B cell (primary cell): ENCODE measurements around the gene TCF3. TPM values are rescaled to one million over a fixed set of nuclear protein-coding genes. Genes with fewer than 3 reads are reported as not detected.
"Not testable (repeated sequence)": the region's sequence is repeated elsewhere in the genome, so short reads cannot be mapped to it uniquely, and the experiment has no call there.

Experiments
- ATAC-seq: fragments of 200-7000 bp; cut with Tn5 transposase; one replicate; pipeline ENCODE4 v1.10.0; 2021; ENCODE audit warnings: low read depth, mild to moderate bottlenecking, moderate number of reproducible peaks, moderate library complexity
- CTCF ChIA-PET: fragments of 350-600 bp; sonication (Branson Sonifier 250); formaldehyde crosslinking; loops from one replicate; lab custom pipeline; 2021; ENCODE audit warnings: antibody characterized with exemption, inconsistent platforms; lab: Charles Lee
- POLR2A ChIA-PET: fragments of 350-600 bp; sonication (Branson Sonifier 250); formaldehyde crosslinking; loops from one replicate; lab custom pipeline; 2021; ENCODE audit warnings: antibody characterized with exemption; lab: Charles Lee
- DNase-seq: peaks from one replicate; pipeline ENCODE4 v3.0.0; 2013
- H2AFZ ChIP-seq: 2 replicates; pipeline ENCODE4 v1.6.1; 2012; ENCODE audit warnings: mild to moderate bottlenecking, low read depth, low read length; ENCODE audit not compliant: insufficient read depth, poor library complexity, severe bottlenecking
- H3K27ac ChIP-seq, 2 donors: 1 replicate in 1 of 2; 2 replicates in 1 of 2; pipeline ENCODE4 v1.5.1; 2012 to 2013; ENCODE audit warnings: low read length in 2 of 2, mild to moderate bottlenecking in 2 of 2, moderate library complexity in 1 of 2
- H3K27me3 ChIP-seq, 4 experiments: fragments of 200-600 bp in 1 of 4; sonication (generic) in 1 of 4; replicated peaks in 1 of 4; 1 replicate in 2 of 4; 2 replicates in 2 of 4; pipeline versions ENCODE4 v1.6.1 to v1.7.0; 2013 to 2016; ENCODE audit warnings: low read length in 3 of 4, mild to moderate bottlenecking in 2 of 4, mixed read lengths in 1 of 4, moderate library complexity in 1 of 4; ENCODE audit not compliant: insufficient read depth in 4 of 4, control insufficient read depth in 3 of 4; ENCODE audit errors: control extremely low read depth in 1 of 4
- H3K36me3 ChIP-seq, 2 experiments: replicated peaks in 1 of 2; 1 replicate in 1 of 2; 2 replicates in 1 of 2; pipeline versions ENCODE4 v1.6.1 to v1.7.1; 2013; ENCODE audit warnings: low read length in 1 of 2; ENCODE audit not compliant: insufficient read depth in 2 of 2, control insufficient read depth in 1 of 2; ENCODE audit errors: control extremely low read depth in 1 of 2, extremely low read depth in 1 of 2
- H3K4me1 ChIP-seq, 2 donors: fragments of 200-600 bp in 1 of 2; sonication (generic) in 1 of 2; 1 replicate in 1 of 2; 2 replicates in 1 of 2; pipeline versions ENCODE4 v1.5.1 to v1.6.1; 2013 to 2017; ENCODE audit warnings: low read length in 2 of 2; ENCODE audit not compliant: control insufficient read depth in 2 of 2, insufficient read depth in 2 of 2
- H3K4me2 ChIP-seq: replicated peaks from 2 replicates; pipeline ENCODE3; 2012; ENCODE audit warnings: mild to moderate bottlenecking, low read depth, low read length; ENCODE audit not compliant: poor library complexity, severe bottlenecking
- H3K4me3 ChIP-seq, 5 experiments: fragments of 200-600 bp in 1 of 5; sonication (generic) in 1 of 5; 1 replicate in 3 of 5; 2 replicates in 2 of 5; pipeline versions ENCODE4 v1.5.1 to v1.7.0; 2011 to 2016; ENCODE audit warnings: low read length in 4 of 5, mild to moderate bottlenecking in 4 of 5, low read depth in 2 of 5, control low read depth in 1 of 5, moderate library complexity in 1 of 5; ENCODE audit not compliant: insufficient read depth in 1 of 5; ENCODE audit errors: control extremely low read depth in 1 of 5, extremely low read depth in 1 of 5
- H3K79me2 ChIP-seq: fragments of 200-600 bp; sonication (generic); one replicate; pipeline ENCODE4 v1.6.0; 2016; ENCODE audit warnings: low read length; ENCODE audit not compliant: control insufficient read depth, insufficient read depth
- H3K9ac ChIP-seq: fragments of 200-600 bp; sonication (generic); 2 replicates; pipeline ENCODE4 v1.6.1; 2017; ENCODE audit warnings: mild to moderate bottlenecking, low read length, moderate library complexity
- H3K9me3 ChIP-seq, 3 donors: one replicate each; pipeline versions ENCODE4 v1.6.1 to v1.7.1; 2013; ENCODE audit warnings: low read length in 2 of 3; ENCODE audit not compliant: control insufficient read depth in 2 of 3, insufficient read depth in 1 of 3; ENCODE audit errors: control extremely low read depth in 1 of 3
- H4K20me1 ChIP-seq: 2 replicates; pipeline ENCODE4 v1.6.0; 2012; ENCODE audit warnings: mild to moderate bottlenecking, low read length; ENCODE audit not compliant: insufficient read depth, control insufficient read depth, poor library complexity, severe bottlenecking
- H3K27ac Mint-ChIP-seq: one replicate; pipeline ENCODE4 v1.8.0; 2021; ENCODE audit warnings: mixed read lengths
- H3K27me3 Mint-ChIP-seq: one replicate; pipeline ENCODE4 v1.8.0; 2021; ENCODE audit warnings: mixed read lengths
- H3K4me1 Mint-ChIP-seq: one replicate; pipeline ENCODE4 v1.8.0; 2021; ENCODE audit warnings: mixed read lengths
- H3K4me3 Mint-ChIP-seq: one replicate; pipeline ENCODE4 v1.8.0; 2021; ENCODE audit warnings: mixed read lengths
- H3K9me3 Mint-ChIP-seq: one replicate; pipeline ENCODE4 v1.8.0; 2022; ENCODE audit warnings: mixed read lengths; ENCODE audit not compliant: insufficient read depth
- EZH2 ChIP-seq: IDR thresholded peaks from 2 replicates; pipeline ENCODE4 v1.6.1; 2012; ENCODE audit warnings: borderline replicate concordance, low read depth, mild to moderate bottlenecking, moderate library complexity, low read length; ENCODE audit not compliant: insufficient read depth, poor library complexity, severe bottlenecking
- WGBS: methylation state at CpG from one replicate; pipeline ENCODE4 v1.1.5; 2013; ENCODE audit warnings: missing lambda C conversion rate; ENCODE audit not compliant: insufficient coverage; 5-methylcytosine and 5-hydroxymethylcytosine counted together
- intact Hi-C: fragments of 100-400 bp; cut with micrococcal nuclease; formaldehyde crosslinking; loops from one replicate; pipeline ENCODE4 v1.10.0; 2022
- polyA plus RNA-seq: library from polyadenylated mRNA; depleted of rRNA; stranded (reverse); fragments of >200 nt; gene quantifications from 2 replicates; pipeline ENCODE4 v1.2.3, GENCODE V29; 2012
- total RNA-seq, 2 donors: library from RNA; stranded (reverse); fragments of 120-200 nt in 1 of 2; gene quantifications; 1 replicate in 1 of 2; 2 replicates in 1 of 2; pipeline versions ENCODE4 v1.2.3 to v1.2.4, GENCODE V29; 2013 to 2022
- TF ChIP-seq, protein P1 (sequence below): fragments of 200-600 bp; IDR thresholded peaks from one replicate; pipeline ENCODE4 v1.8.0; 2022; ENCODE audit warnings: antibody characterized with exemption, mild to moderate bottlenecking

The TCF3 gene
- total and polyA plus RNA-seq, 2 donors (not counting 1 experiment from before 2014, with no cell fraction given), result 278 to 588 TPM

GRCh38 chr19:1665565-1666047, 13.2 kb upstream of the TCF3 start:
- DNase-seq (peak; percentile 45), ATAC-seq (no peak)
- H4K20me1 ChIP-seq, result no peaks in the 10 kb centered on the region
- H3K4me2 ChIP-seq, result peak overlapping the region; percentile 51
- H3K36me3 ChIP-seq, result no peaks in the 10 kb centered on the region
- H3K27ac ChIP-seq, result peak overlapping the region; percentile 19 to 52
- H3K4me1 ChIP-seq, result peaks cover 56 to 86% of the 10 kb centered on the region in 2 donors
- ChIA-PET POLR2A (interaction anchor here (0.6 to 1.2 kb wide), 3 partner anchors 13 to 628 kb away, joined by 3 to 7 read pairs (median 4); partner anchors contain the start of gene TCF3), CTCF (interaction anchor here (0.6 to 5.9 kb wide), 3 partner anchors 14 to 426 kb away, joined by 3 to 55 read pairs (median 4); partner anchors contain the start of gene TCF3)
- H3K4me3 ChIP-seq, result no peak overlapping the region
- WGBS, result 43% methylated on average over 7 of the region's 12 CpGs
- H3K79me2 ChIP-seq, result no peaks in the 10 kb centered on the region
- intact Hi-C loops, result no loop called here
- H3K27me3 ChIP-seq, result no peaks in the 10 kb centered on the region
- peak overlapping the region; percentile 91 for H3K27ac Mint-ChIP-seq
- H3K4me1 Mint-ChIP-seq, result peaks cover 54% of the 10 kb centered on the region
- H3K9ac ChIP-seq, result no peak overlapping the region
- no peaks in the 10 kb centered on the region for H3K9me3 Mint-ChIP-seq
- no peaks in the 10 kb centered on the region for H3K27me3 Mint-ChIP-seq
- H3K9me3 ChIP-seq, result peaks cover 0 to 15% (median 5%) of the 10 kb centered on the region in 3 donors
- H3K4me3 Mint-ChIP-seq, result peak overlapping the region; percentile 64
- H2AFZ ChIP-seq, result peak overlapping the region; percentile 38
- TF ChIP-seq, protein P1, sequence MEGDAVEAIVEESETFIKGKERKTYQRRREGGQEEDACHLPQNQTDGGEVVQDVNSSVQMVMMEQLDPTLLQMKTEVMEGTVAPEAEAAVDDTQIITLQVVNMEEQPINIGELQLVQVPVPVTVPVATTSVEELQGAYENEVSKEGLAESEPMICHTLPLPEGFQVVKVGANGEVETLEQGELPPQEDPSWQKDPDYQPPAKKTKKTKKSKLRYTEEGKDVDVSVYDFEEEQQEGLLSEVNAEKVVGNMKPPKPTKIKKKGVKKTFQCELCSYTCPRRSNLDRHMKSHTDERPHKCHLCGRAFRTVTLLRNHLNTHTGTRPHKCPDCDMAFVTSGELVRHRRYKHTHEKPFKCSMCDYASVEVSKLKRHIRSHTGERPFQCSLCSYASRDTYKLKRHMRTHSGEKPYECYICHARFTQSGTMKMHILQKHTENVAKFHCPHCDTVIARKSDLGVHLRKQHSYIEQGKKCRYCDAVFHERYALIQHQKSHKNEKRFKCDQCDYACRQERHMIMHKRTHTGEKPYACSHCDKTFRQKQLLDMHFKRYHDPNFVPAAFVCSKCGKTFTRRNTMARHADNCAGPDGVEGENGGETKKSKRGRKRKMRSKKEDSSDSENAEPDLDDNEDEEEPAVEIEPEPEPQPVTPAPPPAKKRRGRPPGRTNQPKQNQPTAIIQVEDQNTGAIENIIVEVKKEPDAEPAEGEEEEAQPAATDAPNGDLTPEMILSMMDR, result no peak
- no peak for TF ChIP-seq EZH2

DNA sequence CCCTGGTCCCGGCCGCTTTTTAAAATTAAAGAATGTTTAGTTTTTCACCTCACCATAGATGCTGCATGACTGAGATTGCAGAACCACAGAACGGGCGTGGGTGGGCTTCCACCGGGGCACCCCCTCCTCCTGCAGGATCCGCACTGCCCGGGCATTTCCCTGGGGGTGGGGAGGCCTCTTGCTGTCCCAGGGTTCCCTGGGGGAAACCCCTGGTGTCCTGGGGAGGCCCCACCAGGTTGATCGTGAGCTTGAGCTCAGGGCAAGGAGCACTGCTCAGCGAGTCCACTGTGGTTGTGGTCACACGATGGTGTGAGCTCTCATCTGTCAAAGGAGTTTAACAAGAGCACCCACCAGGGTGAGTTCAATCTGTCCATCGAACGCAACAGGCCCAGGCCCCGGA, 11.4 kb upstream of the TCF3 start:
- no peak overlapping the region for H3K4me3 Mint-ChIP-seq
- H2AFZ ChIP-seq, result no peak overlapping the region
- no peaks in the 10 kb centered on the region for H3K36me3 ChIP-seq
- DNase-seq (peak; percentile 46), ATAC-seq (no peak)
- peaks cover 0 to 16% (median 5%) of the 10 kb centered on the region in 3 donors for H3K9me3 ChIP-seq
- H3K9me3 Mint-ChIP-seq, result no peaks in the 10 kb centered on the region
- ChIA-PET CTCF (interaction anchor here (1.3 to 5.9 kb wide), 3 partner anchors 9 to 86 kb away, joined by 3 to 55 read pairs (median 25); partner anchors contain the start of gene TCF3), POLR2A (interaction anchor here (0.6 to 0.9 kb wide), 3 partner anchors 17 to 56 kb away, joined by 3 to 12 read pairs (median 7); no protein-coding TSS in a partner anchor)
- WGBS, result 11% methylated on average over 9 of the region's 13 CpGs
- no peak overlapping the region for H3K9ac ChIP-seq
- H3K4me1 Mint-ChIP-seq, result peaks cover 55% of the 10 kb centered on the region
- peak overlapping the region; percentile 26 for H3K27ac Mint-ChIP-seq
- intact Hi-C loops, result no loop called here
- no peaks in the 10 kb centered on the region for H3K27me3 ChIP-seq
- H3K79me2 ChIP-seq, result peaks cover 4% of the 10 kb centered on the region
- H3K27ac ChIP-seq, result peak overlapping the region; percentile 1 to 39
- TF ChIP-seq EZH2, result no peak
- TF ChIP-seq, protein P1, result no peak
- no peaks in the 10 kb centered on the region for H4K20me1 ChIP-seq
- H3K4me1 ChIP-seq, result peaks cover 64 to 82% of the 10 kb centered on the region in 2 donors
- H3K4me2 ChIP-seq, result peak overlapping the region; percentile 49
- H3K4me3 ChIP-seq, result no peak overlapping the region
- no peaks in the 10 kb centered on the region for H3K27me3 Mint-ChIP-seq

- H3K27me3 ChIP-seq, DNase-seq, H3K27me3 Mint-ChIP-seq, H3K27ac ChIP-seq, H3K4me3 ChIP-seq, intact Hi-C loops, H3K9me3 Mint-ChIP-seq, H3K4me3 Mint-ChIP-seq, H4K20me1 ChIP-seq, H3K9ac ChIP-seq, ATAC-seq, H2AFZ ChIP-seq, H3K36me3 ChIP-seq, H3K79me2 ChIP-seq, H3K4me2 ChIP-seq: not testable (repeated sequence)
- ChIA-PET POLR2A (interaction anchor here (0.6 to 0.9 kb wide), 5 partner anchors 17 to 609 kb away, joined by 3 to 12 read pairs (median 6); no protein-coding TSS in a partner anchor), CTCF (interaction anchor here (0.7 to 5.9 kb wide), 4 partner anchors 9 to 1003 kb away, joined by 3 to 55 read pairs (median 14); partner anchors contain the start of gene TCF3)
- H3K9me3 ChIP-seq, result peaks cover 0 to 16% (median 5%) of the 10 kb centered on the region in 3 donors
- peaks cover 60 to 75% of the 10 kb centered on the region in 2 donors for H3K4me1 ChIP-seq
- WGBS, result no CpG with 5 or more reads among the region's 7 CpGs
- Mint-ChIP-seq H3K4me1 (peaks cover 55% of the 10 kb centered on the region), H3K27ac (peak overlapping the region; percentile 26)
Observed at GRCh38 chr19:1663227-1663626, 10.8 kb upstream of the TCF3 start.
